ENCODE data around the gene KCNK3.

Gene KCNK3

GRCh38 chr2:26672818-26673393 is 19.6 kb upstream of the KCNK3 start:
- Histone ChIP-seq H3K4me1 (ENCODE audit: insufficient read depth, low read length) (no peaks in the 10 kb centered on the region), H3K9me3 (ENCODE audit: control insufficient read depth, insufficient read depth, low read length) (no peaks in the 10 kb centered on the region; the same call in 1 of the 2 replicates), H3K36me3 (ENCODE audit: insufficient read depth, low read length) (no peaks in the 10 kb centered on the region), H3K9ac (ENCODE audit: low read depth, low read length) (no peak overlapping the region)

GRCh38 chr2:26674002-26674751 is 18.3 kb upstream of the KCNK3 start:
- no peaks in the 10 kb centered on the region for H3K4me1 ChIP-seq (ENCODE audit: insufficient read depth, low read length)
- H3K36me3 ChIP-seq (ENCODE audit: insufficient read depth, low read length) = no peaks in the 10 kb centered on the region
- no peak overlapping the region for H3K9ac ChIP-seq (ENCODE audit: low read depth, low read length)
- no peaks in the 10 kb centered on the region; the same call in 1 of the 2 replicates for H3K9me3 ChIP-seq (ENCODE audit: control insufficient read depth, insufficient read depth, low read length)

- H3K4me1 ChIP-seq (ENCODE audit: insufficient read depth, low read length) = no peaks in the 10 kb centered on the region
- H3K9me3 ChIP-seq (ENCODE audit: control insufficient read depth, insufficient read depth, low read length) = no peaks in the 10 kb centered on the region; the same call in 1 of the 2 replicates
- H3K9ac ChIP-seq (ENCODE audit: low read depth, low read length) = no peak overlapping the region
- no peaks in the 10 kb centered on the region for H3K36me3 ChIP-seq (ENCODE audit: insufficient read depth, low read length)
Measured at GRCh38 chr2:26674771-26675170, 17.8 kb upstream of the KCNK3 start.

- H3K4me1 ChIP-seq (ENCODE audit: insufficient read depth, low read length) = no peaks in the 10 kb centered on the region
- no peak overlapping the region for H3K9ac ChIP-seq (ENCODE audit: low read depth, low read length)
- H3K36me3 ChIP-seq (ENCODE audit: insufficient read depth, low read length) = no peaks in the 10 kb centered on the region
- no peaks in the 10 kb centered on the region; the same call in 1 of the 2 replicates for H3K9me3 ChIP-seq (ENCODE audit: control insufficient read depth, insufficient read depth, low read length)
Measured at GRCh38 chr2:26675651-26676255, 16.8 kb upstream of the KCNK3 start.

GRCh38 chr2:26678035-26678434 is 14.5 kb upstream of the KCNK3 start:
- Histone ChIP-seq H3K4me1 (ENCODE audit: insufficient read depth, low read length) (no peaks in the 10 kb centered on the region), H3K9ac (ENCODE audit: low read depth, low read length) (no peak overlapping the region), H3K9me3 (ENCODE audit: control insufficient read depth, insufficient read depth, low read length) (no peaks in the 10 kb centered on the region; the same call in 1 of the 2 replicates), H3K36me3 (ENCODE audit: insufficient read depth, low read length) (no peaks in the 10 kb centered on the region)

GRCh38 chr2:26679867-26680266 is 12.7 kb upstream of the KCNK3 start:
- Histone ChIP-seq H3K9ac (ENCODE audit: low read depth, low read length) (no peak overlapping the region), H3K36me3 (ENCODE audit: insufficient read depth, low read length) (no peaks in the 10 kb centered on the region), H3K9me3 (ENCODE audit: control insufficient read depth, insufficient read depth, low read length) (no peaks in the 10 kb centered on the region; the same call in 1 of the 2 replicates), H3K4me1 (ENCODE audit: insufficient read depth, low read length) (no peaks in the 10 kb centered on the region)

GRCh38 chr2:26681656-26682055 is 10.9 kb upstream of the KCNK3 start:
- 0 out of 2 replicates have a peak, but pooled peaks cover 2% of the 10 kb centered on the region for H3K4me1 ChIP-seq (ENCODE audit: insufficient read depth, low read length)
- no peaks in the 10 kb centered on the region; the same call in 1 of the 2 replicates for H3K9me3 ChIP-seq (ENCODE audit: control insufficient read depth, insufficient read depth, low read length)
- no peak overlapping the region for H3K9ac ChIP-seq (ENCODE audit: low read depth, low read length)
- H3K36me3 ChIP-seq (ENCODE audit: insufficient read depth, low read length) = no peaks in the 10 kb centered on the region

- Histone ChIP-seq H3K36me3 (ENCODE audit: insufficient read depth, low read length) (no peaks in the 10 kb centered on the region), H3K9ac (ENCODE audit: low read depth, low read length) (no peak overlapping the region), H3K9me3 (ENCODE audit: control insufficient read depth, insufficient read depth, low read length) (no peaks in the 10 kb centered on the region; the same call in 1 of the 2 replicates), H3K4me1 (ENCODE audit: insufficient read depth, low read length) (0 out of 2 replicates have a peak, but pooled peaks cover 4% of the 10 kb centered on the region)
Measured at GRCh38 chr2:26682155-26682554, 10.4 kb upstream of the KCNK3 start.

- no peak overlapping the region for H3K9ac ChIP-seq (ENCODE audit: low read depth, low read length)
- no peaks in the 10 kb centered on the region for H3K36me3 ChIP-seq (ENCODE audit: insufficient read depth, low read length)
- H3K4me1 ChIP-seq (ENCODE audit: insufficient read depth, low read length) = 0 out of 2 replicates have a peak, but pooled peaks cover 4% of the 10 kb centered on the region
- no peaks in the 10 kb centered on the region for H3K9me3 ChIP-seq (ENCODE audit: control insufficient read depth, insufficient read depth, low read length)
Measured at GRCh38 chr2:26683583-26683982, 8.9 kb upstream of the KCNK3 start.

GRCh38 chr2:26685341-26685740 is 7.2 kb upstream of the KCNK3 start:
- H3K9ac ChIP-seq (ENCODE audit: low read depth, low read length) = no peak overlapping the region
- H3K4me1 ChIP-seq (ENCODE audit: insufficient read depth, low read length) = 0 out of 2 replicates have a peak, but pooled peaks cover 4% of the 10 kb centered on the region
- H3K36me3 ChIP-seq (ENCODE audit: insufficient read depth, low read length) = no peaks in the 10 kb centered on the region
- H3K9me3 ChIP-seq (ENCODE audit: control insufficient read depth, insufficient read depth, low read length) = no peaks in the 10 kb centered on the region

GRCh38 chr2:26685989-26686839 is 6.3 kb upstream of the KCNK3 start:
- Histone ChIP-seq H3K9ac (ENCODE audit: low read depth, low read length) (no peak overlapping the region), H3K4me1 (ENCODE audit: insufficient read depth, low read length) (0 out of 2 replicates have a peak, but pooled peaks cover 4% of the 10 kb centered on the region), H3K9me3 (ENCODE audit: control insufficient read depth, insufficient read depth, low read length) (no peaks in the 10 kb centered on the region), H3K36me3 (ENCODE audit: insufficient read depth, low read length) (no peaks in the 10 kb centered on the region)

- Histone ChIP-seq H3K36me3 (ENCODE audit: insufficient read depth, low read length) (no peaks in the 10 kb centered on the region), H3K9ac (ENCODE audit: low read depth, low read length) (no peak overlapping the region), H3K4me1 (ENCODE audit: insufficient read depth, low read length) (peaks cover 4% of the 10 kb centered on the region; the same call in 1 of the 2 replicates), H3K9me3 (ENCODE audit: control insufficient read depth, insufficient read depth, low read length) (no peaks in the 10 kb centered on the region)
Measured at GRCh38 chr2:26687328-26687727, 5.2 kb upstream of the KCNK3 start.

GRCh38 chr2:26687801-26688200 is 4.7 kb upstream of the KCNK3 start:
- H3K9ac ChIP-seq (ENCODE audit: low read depth, low read length) = no peak overlapping the region
- H3K36me3 ChIP-seq (ENCODE audit: insufficient read depth, low read length) = no peaks in the 10 kb centered on the region
- no peaks in the 10 kb centered on the region for H3K9me3 ChIP-seq (ENCODE audit: control insufficient read depth, insufficient read depth, low read length)
- H3K4me1 ChIP-seq (ENCODE audit: insufficient read depth, low read length) = peaks cover 4% of the 10 kb centered on the region; the same call in 1 of the 2 replicates

- H3K9ac ChIP-seq (ENCODE audit: low read depth, low read length) = no peak overlapping the region
- peaks cover 10% of the 10 kb centered on the region; the same call in 1 of the 2 replicates for H3K4me1 ChIP-seq (ENCODE audit: insufficient read depth, low read length)
- H3K36me3 ChIP-seq (ENCODE audit: insufficient read depth, low read length) = no peaks in the 10 kb centered on the region
- H3K9me3 ChIP-seq (ENCODE audit: control insufficient read depth, insufficient read depth, low read length) = no peaks in the 10 kb centered on the region
Measured at GRCh38 chr2:26691161-26691560, 1.4 kb upstream of the KCNK3 start.
